NT2/D1 (cell line): ENCODE data around the gene IGF1R.

Experiments used
- DNase-seq: peaks from one replicate; pipeline ENCODE4 v3.0.0-alpha.2; 2011; ENCODE audit warnings: low read depth, low spot score
- H3K27me3 ChIP-seq: 2 replicates; pipeline ENCODE4 v1.6.0; 2011; ENCODE audit warnings: mild to moderate bottlenecking; ENCODE audit not compliant: insufficient read length, insufficient read depth
- H3K36me3 ChIP-seq: 2 replicates; pipeline ENCODE4 v1.6.1; 2011; ENCODE audit warnings: mild to moderate bottlenecking, low read length, mixed read lengths; ENCODE audit not compliant: insufficient read depth, insufficient read length
- H3K4me1 ChIP-seq: 2 replicates; pipeline ENCODE4 v1.5.1; 2011; ENCODE audit not compliant: insufficient read depth, insufficient read length
- H3K4me3 ChIP-seq: 2 replicates; pipeline ENCODE4 v1.5.1; 2011; ENCODE audit warnings: low read depth; ENCODE audit not compliant: insufficient read length
- H3K9ac ChIP-seq: 2 replicates; pipeline ENCODE4 v1.6.0; 2011; ENCODE audit warnings: low read depth; ENCODE audit not compliant: insufficient read length
- H3K9me3 ChIP-seq: 2 replicates; pipeline ENCODE4 v1.5.1; 2011; ENCODE audit warnings: mild to moderate bottlenecking, low read length; ENCODE audit not compliant: insufficient read depth
- SUZ12 ChIP-seq: IDR thresholded peaks from 2 replicates; pipeline ENCODE4 v1.6.1; 2011; ENCODE audit not compliant: insufficient read length, insufficient read depth; ENCODE audit errors: extremely low read depth
- YY1 ChIP-seq: IDR thresholded peaks from 2 replicates; pipeline ENCODE4 v1.6.1; 2011; ENCODE audit not compliant: insufficient read length, insufficient read depth
- ZNF274 ChIP-seq: IDR thresholded peaks from 2 replicates; pipeline ENCODE4 v1.6.1; 2011; ENCODE audit warnings: mild to moderate bottlenecking, low read depth, low read length

Gene IGF1R

GRCh38 chr15:98860281-98861041 is 212.1 kb downstream of the IGF1R start:
- TF ChIP-seq SUZ12 (no peak), ZNF274 (no peak), YY1 (no peak)
- Histone ChIP-seq H3K4me3 (no peak overlapping the region), H3K4me1 (no peaks in the 10 kb centered on the region), H3K36me3 (no peaks in the 10 kb centered on the region), H3K27me3 (no peaks in the 10 kb centered on the region), H3K9me3 (no peaks in the 10 kb centered on the region), H3K9ac (no peak overlapping the region)
- no peak for DNase-seq

DNA sequence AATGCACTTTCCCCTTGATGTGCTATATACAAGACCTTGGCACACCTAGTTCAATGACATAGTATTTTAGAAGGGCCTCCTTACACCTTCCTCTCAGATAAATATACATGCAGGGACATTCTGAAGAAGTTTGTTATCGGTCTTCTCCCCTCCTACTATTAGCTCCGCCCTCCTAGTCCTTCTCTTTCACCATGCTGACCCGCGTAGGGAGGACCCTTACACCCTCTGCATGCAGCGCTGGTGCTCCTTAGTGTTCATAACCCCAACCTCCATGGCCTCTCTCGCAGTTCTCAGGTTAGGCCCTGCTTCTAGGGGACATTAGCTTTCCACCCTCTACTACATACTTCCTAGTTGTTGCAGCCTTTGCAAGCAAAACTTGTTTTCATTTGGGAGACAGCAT is 212.8 kb downstream of the IGF1R start:
- Histone ChIP-seq H3K9me3 (no peaks in the 10 kb centered on the region), H3K27me3 (no peaks in the 10 kb centered on the region), H3K4me1 (no peaks in the 10 kb centered on the region), H3K4me3 (no peak overlapping the region), H3K9ac (no peak overlapping the region), H3K36me3 (no peaks in the 10 kb centered on the region)
- TF ChIP-seq YY1 (no peak), ZNF274 (no peak), SUZ12 (no peak)
- DNase-seq: no peak

DNA sequence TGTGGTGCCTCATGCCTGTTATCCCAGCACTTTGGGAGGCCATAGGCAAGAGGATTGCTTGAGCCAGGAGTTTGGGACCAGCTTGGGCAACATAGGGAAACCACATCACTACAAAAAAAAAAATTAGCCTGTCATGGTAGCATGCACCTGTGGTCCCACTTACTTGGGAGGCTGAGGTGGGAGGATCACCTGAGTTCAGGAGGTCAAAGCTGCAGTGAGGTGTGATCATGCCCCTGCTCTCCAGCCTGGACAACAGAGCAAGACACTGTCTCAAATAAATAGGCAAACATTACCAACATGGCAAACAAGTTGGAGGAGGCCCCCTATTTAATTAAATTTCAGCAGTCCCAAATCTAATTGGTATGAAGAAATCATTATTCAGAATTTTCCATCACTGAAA is 215.6 kb downstream of the IGF1R start:
- H3K36me3 ChIP-seq: no peaks in the 10 kb centered on the region
- H3K27me3 ChIP-seq: no peaks in the 10 kb centered on the region
- H3K4me3 ChIP-seq: no peak overlapping the region
- peaks cover 2% of the 10 kb centered on the region for H3K4me1 ChIP-seq
- no peak for DNase-seq
- H3K9me3 ChIP-seq: peaks cover 8% of the 10 kb centered on the region; the same call in 1 of the 2 replicates
- no peak overlapping the region for H3K9ac ChIP-seq
- TF ChIP-seq SUZ12: no peak
- TF ChIP-seq YY1: no peak
- TF ChIP-seq ZNF274: no peak

- no peak for DNase-seq
- H3K9ac ChIP-seq: no peak overlapping the region
- TF ChIP-seq SUZ12 (no peak), YY1 (no peak), ZNF274 (no peak)
Measured at GRCh38 chr15:98865397-98866339, 217.3 kb downstream of the IGF1R start.

DNA sequence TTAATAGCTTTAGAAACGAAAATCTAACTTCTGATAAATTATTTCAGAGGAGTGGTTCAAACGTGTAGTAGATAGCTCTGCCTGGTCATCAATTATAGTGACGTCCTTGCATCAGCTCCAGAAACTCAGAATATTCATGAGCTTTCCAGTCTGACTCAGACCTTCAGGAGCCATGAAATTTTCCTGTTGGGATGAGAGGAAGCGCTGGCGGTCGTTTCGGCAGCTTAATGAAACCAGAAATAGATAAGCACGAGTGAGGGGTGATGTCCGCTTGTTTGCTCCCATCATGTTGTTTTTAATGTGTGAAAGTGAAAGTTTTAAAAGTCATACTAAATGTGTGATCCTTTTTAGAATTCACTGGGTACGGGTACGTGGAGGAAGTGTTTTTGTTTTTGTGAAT is 218.2 kb downstream of the IGF1R start:
- no peak overlapping the region for H3K4me3 ChIP-seq
- H3K27me3 ChIP-seq: no peaks in the 10 kb centered on the region
- peaks cover 8% of the 10 kb centered on the region; the same call in 1 of the 2 replicates for H3K9me3 ChIP-seq
- no peak overlapping the region for H3K9ac ChIP-seq
- H3K4me1 ChIP-seq: peaks cover 2% of the 10 kb centered on the region
- no peak for TF ChIP-seq YY1
- no peak for TF ChIP-seq SUZ12
- TF ChIP-seq ZNF274: no peak
- no peak for DNase-seq
- H3K36me3 ChIP-seq: no peaks in the 10 kb centered on the region

More at GRCh38 chr15:98865397-98866339, 217.3 kb downstream of the IGF1R start:
- Histone ChIP-seq H3K27me3 (no peaks in the 10 kb centered on the region), H3K4me1 (peaks cover 2% of the 10 kb centered on the region), H3K36me3 (no peaks in the 10 kb centered on the region), H3K4me3 (no peak overlapping the region), H3K9me3 (peaks cover 8% of the 10 kb centered on the region; the same call in 1 of the 2 replicates)

DNA sequence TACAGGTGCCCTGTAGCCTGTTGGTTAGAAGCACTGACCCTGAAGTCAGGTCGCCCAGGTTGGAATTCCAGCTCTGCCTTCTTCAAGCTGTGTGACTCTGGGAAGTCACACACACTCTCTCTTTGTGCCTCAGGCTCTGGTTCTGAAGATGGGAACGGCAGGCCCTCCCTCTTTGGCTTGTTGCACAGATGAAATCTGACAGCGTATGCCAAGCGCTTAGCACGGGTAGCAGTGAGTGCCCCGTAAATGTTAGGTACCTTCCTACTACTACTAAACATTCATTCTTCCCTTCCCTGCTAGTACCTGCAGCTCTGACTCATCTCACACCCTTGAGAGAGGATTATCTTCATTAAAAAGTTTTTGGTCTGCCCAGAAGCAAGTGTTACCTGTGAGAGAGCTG is 220.2 kb downstream of the IGF1R start:
- Histone ChIP-seq H3K36me3 (no peaks in the 10 kb centered on the region), H3K9ac (no peak overlapping the region), H3K4me1 (peaks cover 2% of the 10 kb centered on the region), H3K27me3 (no peaks in the 10 kb centered on the region), H3K4me3 (no peak overlapping the region), H3K9me3 (peaks cover 8% of the 10 kb centered on the region; the same call in 1 of the 2 replicates)
- TF ChIP-seq ZNF274 (no peak), SUZ12 (no peak), YY1 (no peak)
- DNase-seq: no peak

DNA sequence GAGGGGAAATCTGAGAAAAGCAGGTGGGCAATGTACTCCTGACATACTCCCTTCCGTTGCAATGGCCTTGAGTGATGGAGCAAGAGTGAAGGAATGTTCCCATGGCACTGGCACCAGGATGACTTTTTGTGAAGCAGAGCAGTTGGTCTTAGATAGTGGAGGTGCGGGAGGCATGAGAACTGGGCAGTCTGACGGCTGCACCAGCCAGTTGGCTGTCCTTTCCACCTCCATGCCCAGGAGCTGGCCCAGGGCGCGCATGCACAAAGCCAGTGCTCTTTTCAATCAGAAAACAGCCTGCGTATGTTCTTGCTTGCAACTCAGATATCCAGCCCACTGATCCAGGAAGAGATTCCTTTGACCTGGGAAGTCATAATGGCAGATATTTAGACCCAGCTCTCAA is 222.4 kb downstream of the IGF1R start:
- Histone ChIP-seq H3K4me1 (peaks cover 6% of the 10 kb centered on the region), H3K4me3 (no peak overlapping the region), H3K27me3 (no peaks in the 10 kb centered on the region), H3K9ac (no peak overlapping the region), H3K9me3 (peaks cover 8% of the 10 kb centered on the region; the same call in 1 of the 2 replicates), H3K36me3 (no peaks in the 10 kb centered on the region)
- DNase-seq: no peak
- TF ChIP-seq SUZ12 (no peak), YY1 (no peak), ZNF274 (no peak)
